B cell (primary cell): ENCODE results near the gene LDB3. TPM values are rescaled to one million over a fixed set of nuclear protein-coding genes. Genes with fewer than 3 reads are reported as not detected.

Experiments used
- ATAC-seq: fragments of 200-7000 bp; cut with Tn5 transposase; one replicate; pipeline ENCODE4 v1.10.0; 2021; ENCODE audit warnings: low read depth, mild to moderate bottlenecking, moderate number of reproducible peaks, moderate library complexity
- CTCF ChIA-PET: fragments of 350-600 bp; sonication (Branson Sonifier 250); formaldehyde crosslinking; loops from one replicate; lab custom pipeline; 2021; ENCODE audit warnings: antibody characterized with exemption, inconsistent platforms; lab: Charles Lee
- POLR2A ChIA-PET: fragments of 350-600 bp; sonication (Branson Sonifier 250); formaldehyde crosslinking; loops from one replicate; lab custom pipeline; 2021; ENCODE audit warnings: antibody characterized with exemption; lab: Charles Lee
- DNase-seq: peaks from one replicate; pipeline ENCODE4 v3.0.0; 2013
- H2AFZ ChIP-seq: 2 replicates; pipeline ENCODE4 v1.6.1; 2012; ENCODE audit warnings: mild to moderate bottlenecking, low read depth, low read length; ENCODE audit not compliant: insufficient read depth, poor library complexity, severe bottlenecking
- H3K27ac ChIP-seq, 2 donors: 1 replicate in 1 of 2; 2 replicates in 1 of 2; pipeline ENCODE4 v1.5.1; 2012 to 2013; ENCODE audit warnings: low read length in 2 of 2, mild to moderate bottlenecking in 2 of 2, moderate library complexity in 1 of 2
- H3K27me3 ChIP-seq, 4 experiments: fragments of 200-600 bp in 1 of 4; sonication (generic) in 1 of 4; replicated peaks in 1 of 4; 1 replicate in 2 of 4; 2 replicates in 2 of 4; pipeline versions ENCODE4 v1.6.1 to v1.7.0; 2013 to 2016; ENCODE audit warnings: low read length in 3 of 4, mild to moderate bottlenecking in 2 of 4, mixed read lengths in 1 of 4, moderate library complexity in 1 of 4; ENCODE audit not compliant: insufficient read depth in 4 of 4, control insufficient read depth in 3 of 4; ENCODE audit errors: control extremely low read depth in 1 of 4
- H3K36me3 ChIP-seq, 2 experiments: replicated peaks in 1 of 2; 1 replicate in 1 of 2; 2 replicates in 1 of 2; pipeline versions ENCODE4 v1.6.1 to v1.7.1; 2013; ENCODE audit warnings: low read length in 1 of 2; ENCODE audit not compliant: insufficient read depth in 2 of 2, control insufficient read depth in 1 of 2; ENCODE audit errors: control extremely low read depth in 1 of 2, extremely low read depth in 1 of 2
- H3K4me1 ChIP-seq, 2 donors: fragments of 200-600 bp in 1 of 2; sonication (generic) in 1 of 2; 1 replicate in 1 of 2; 2 replicates in 1 of 2; pipeline versions ENCODE4 v1.5.1 to v1.6.1; 2013 to 2017; ENCODE audit warnings: low read length in 2 of 2; ENCODE audit not compliant: control insufficient read depth in 2 of 2, insufficient read depth in 2 of 2
- H3K4me2 ChIP-seq: replicated peaks from 2 replicates; pipeline ENCODE3; 2012; ENCODE audit warnings: mild to moderate bottlenecking, low read depth, low read length; ENCODE audit not compliant: poor library complexity, severe bottlenecking
- H3K4me3 ChIP-seq, 5 experiments: fragments of 200-600 bp in 1 of 5; sonication (generic) in 1 of 5; 1 replicate in 3 of 5; 2 replicates in 2 of 5; pipeline versions ENCODE4 v1.5.1 to v1.7.0; 2011 to 2016; ENCODE audit warnings: low read length in 4 of 5, mild to moderate bottlenecking in 4 of 5, low read depth in 2 of 5, control low read depth in 1 of 5, moderate library complexity in 1 of 5; ENCODE audit not compliant: insufficient read depth in 1 of 5; ENCODE audit errors: control extremely low read depth in 1 of 5, extremely low read depth in 1 of 5
- H3K79me2 ChIP-seq: fragments of 200-600 bp; sonication (generic); one replicate; pipeline ENCODE4 v1.6.0; 2016; ENCODE audit warnings: low read length; ENCODE audit not compliant: control insufficient read depth, insufficient read depth
- H3K9ac ChIP-seq: fragments of 200-600 bp; sonication (generic); 2 replicates; pipeline ENCODE4 v1.6.1; 2017; ENCODE audit warnings: mild to moderate bottlenecking, low read length, moderate library complexity
- H3K9me3 ChIP-seq, 3 donors: one replicate each; pipeline versions ENCODE4 v1.6.1 to v1.7.1; 2013; ENCODE audit warnings: low read length in 2 of 3; ENCODE audit not compliant: control insufficient read depth in 2 of 3, insufficient read depth in 1 of 3; ENCODE audit errors: control extremely low read depth in 1 of 3
- H4K20me1 ChIP-seq: 2 replicates; pipeline ENCODE4 v1.6.0; 2012; ENCODE audit warnings: mild to moderate bottlenecking, low read length; ENCODE audit not compliant: insufficient read depth, control insufficient read depth, poor library complexity, severe bottlenecking
- H3K27ac Mint-ChIP-seq: one replicate; pipeline ENCODE4 v1.8.0; 2021; ENCODE audit warnings: mixed read lengths
- H3K27me3 Mint-ChIP-seq: one replicate; pipeline ENCODE4 v1.8.0; 2021; ENCODE audit warnings: mixed read lengths
- H3K4me1 Mint-ChIP-seq: one replicate; pipeline ENCODE4 v1.8.0; 2021; ENCODE audit warnings: mixed read lengths
- H3K4me3 Mint-ChIP-seq: one replicate; pipeline ENCODE4 v1.8.0; 2021; ENCODE audit warnings: mixed read lengths
- H3K9me3 Mint-ChIP-seq: one replicate; pipeline ENCODE4 v1.8.0; 2022; ENCODE audit warnings: mixed read lengths; ENCODE audit not compliant: insufficient read depth
- EZH2 ChIP-seq: IDR thresholded peaks from 2 replicates; pipeline ENCODE4 v1.6.1; 2012; ENCODE audit warnings: borderline replicate concordance, low read depth, mild to moderate bottlenecking, moderate library complexity, low read length; ENCODE audit not compliant: insufficient read depth, poor library complexity, severe bottlenecking
- WGBS: methylation state at CpG from one replicate; pipeline ENCODE4 v1.1.5; 2013; ENCODE audit warnings: missing lambda C conversion rate; ENCODE audit not compliant: insufficient coverage; 5-methylcytosine and 5-hydroxymethylcytosine counted together
- intact Hi-C: fragments of 100-400 bp; cut with micrococcal nuclease; formaldehyde crosslinking; loops from one replicate; pipeline ENCODE4 v1.10.0; 2022
- polyA minus RNA-seq: library from RNA; depleted of rRNA, polyadenylated mRNA; stranded (reverse); fragments of >200 nt; gene quantifications from 2 replicates; pipeline ENCODE4 v1.2.3, GENCODE V29; 2012
- polyA plus RNA-seq: library from polyadenylated mRNA; depleted of rRNA; stranded (reverse); fragments of >200 nt; gene quantifications from 2 replicates; pipeline ENCODE4 v1.2.3, GENCODE V29; 2012
- total RNA-seq, 2 donors: library from RNA; stranded (reverse); fragments of 120-200 nt in 1 of 2; gene quantifications; 1 replicate in 1 of 2; 2 replicates in 1 of 2; pipeline versions ENCODE4 v1.2.3 to v1.2.4, GENCODE V29; 2013 to 2022
- TF ChIP-seq, protein P1 (sequence below): fragments of 200-600 bp; IDR thresholded peaks from one replicate; pipeline ENCODE4 v1.8.0; 2022; ENCODE audit warnings: antibody characterized with exemption, mild to moderate bottlenecking

The LDB3 gene, protein sequence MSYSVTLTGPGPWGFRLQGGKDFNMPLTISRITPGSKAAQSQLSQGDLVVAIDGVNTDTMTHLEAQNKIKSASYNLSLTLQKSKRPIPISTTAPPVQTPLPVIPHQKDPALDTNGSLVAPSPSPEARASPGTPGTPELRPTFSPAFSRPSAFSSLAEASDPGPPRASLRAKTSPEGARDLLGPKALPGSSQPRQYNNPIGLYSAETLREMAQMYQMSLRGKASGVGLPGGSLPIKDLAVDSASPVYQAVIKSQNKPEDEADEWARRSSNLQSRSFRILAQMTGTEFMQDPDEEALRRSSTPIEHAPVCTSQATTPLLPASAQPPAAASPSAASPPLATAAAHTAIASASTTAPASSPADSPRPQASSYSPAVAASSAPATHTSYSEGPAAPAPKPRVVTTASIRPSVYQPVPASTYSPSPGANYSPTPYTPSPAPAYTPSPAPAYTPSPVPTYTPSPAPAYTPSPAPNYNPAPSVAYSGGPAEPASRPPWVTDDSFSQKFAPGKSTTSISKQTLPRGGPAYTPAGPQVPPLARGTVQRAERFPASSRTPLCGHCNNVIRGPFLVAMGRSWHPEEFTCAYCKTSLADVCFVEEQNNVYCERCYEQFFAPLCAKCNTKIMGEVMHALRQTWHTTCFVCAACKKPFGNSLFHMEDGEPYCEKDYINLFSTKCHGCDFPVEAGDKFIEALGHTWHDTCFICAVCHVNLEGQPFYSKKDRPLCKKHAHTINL
- total RNA-seq, result 0.07 TPM in 2 replicates
- 9.1 TPM for total RNA-seq (2013)
- 0.01 TPM in 1 of 2 replicates, not detected in the other for polyA plus RNA-seq
- polyA minus RNA-seq, result not detected in 2 replicates

DNA sequence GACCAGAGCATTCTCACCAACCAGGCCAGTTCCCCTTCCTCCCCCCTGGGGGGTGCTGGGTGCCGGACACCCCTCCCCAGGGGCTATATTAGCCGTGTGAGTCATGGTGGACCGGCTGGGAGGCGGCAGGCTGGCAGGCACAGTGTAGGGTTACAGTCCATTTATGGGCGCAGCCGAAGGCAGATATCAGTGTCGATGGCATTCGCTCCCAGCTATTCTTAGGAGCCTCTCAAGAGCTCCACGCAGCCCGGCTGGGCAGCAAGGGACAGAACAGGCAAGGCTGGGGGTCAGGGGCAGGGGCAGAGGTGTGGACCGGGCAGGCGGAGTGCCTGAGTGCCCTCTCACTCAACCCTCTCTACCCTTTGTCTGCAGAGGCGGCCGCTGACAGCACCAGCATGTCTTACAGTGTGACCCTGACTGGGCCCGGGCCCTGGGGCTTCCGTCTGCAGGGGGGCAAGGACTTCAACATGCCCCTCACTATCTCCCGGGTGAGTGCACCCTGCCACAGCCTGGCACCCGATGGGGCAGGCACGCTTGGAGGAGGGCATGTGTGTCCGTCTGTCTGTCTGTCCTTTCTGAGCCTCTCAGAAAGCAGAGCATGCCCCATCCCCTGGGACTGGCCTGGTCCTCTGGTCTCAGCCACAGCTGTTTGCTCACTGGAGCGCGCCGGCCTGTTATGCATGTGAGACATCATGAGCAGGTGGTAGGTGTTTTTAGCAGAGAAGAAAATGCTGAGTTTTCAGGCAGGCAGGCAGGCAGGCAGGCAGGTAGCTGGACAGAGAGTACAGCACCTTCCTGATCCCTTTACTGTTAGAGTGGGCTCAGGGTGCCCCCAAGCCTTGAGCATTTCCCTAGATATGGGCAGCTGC, at the start of gene LDB3:
TSS of gene LDB3 (plus strand) at position 215 of the 869 bp plus-strand sequence. CDS start at position 396, 181 bp downstream.
- Mint-ChIP-seq H3K4me1 (peaks cover 6% of the 10 kb centered on the region), H3K9me3 (no peaks in the 10 kb centered on the region), H3K4me3 (no peak within 1 kb of the TSS), H3K27ac (no peak within 1 kb of the TSS), H3K27me3 (no peaks in the 10 kb centered on the region)
- Histone ChIP-seq H3K79me2 (no peaks in the 10 kb centered on the region), H3K4me1 (peaks cover 0 to 5% of the 10 kb centered on the region in 2 donors), H3K9me3 (no peaks in the 10 kb centered on the region), H3K4me3 (no peak within 1 kb of the TSS), H3K27me3 (peaks cover 0 to 3% (median 0%) of the 10 kb centered on the region in 4 experiments), H3K9ac (no peak within 1 kb of the TSS), H4K20me1 (no peaks in the 10 kb centered on the region), H3K27ac (no peak within 1 kb of the TSS), H3K36me3 (no peaks in the 10 kb centered on the region), H2AFZ (no peak within 1 kb of the TSS), H3K4me2 (no peak within 1 kb of the TSS)
- DNase-seq (no peak), ATAC-seq (no peak)
- intact Hi-C loops, result no loop called here
- CTCF ChIA-PET, result no interaction called here
- POLR2A ChIA-PET, result no interaction called here
- no peak for TF ChIP-seq EZH2
- TF ChIP-seq, protein P1, sequence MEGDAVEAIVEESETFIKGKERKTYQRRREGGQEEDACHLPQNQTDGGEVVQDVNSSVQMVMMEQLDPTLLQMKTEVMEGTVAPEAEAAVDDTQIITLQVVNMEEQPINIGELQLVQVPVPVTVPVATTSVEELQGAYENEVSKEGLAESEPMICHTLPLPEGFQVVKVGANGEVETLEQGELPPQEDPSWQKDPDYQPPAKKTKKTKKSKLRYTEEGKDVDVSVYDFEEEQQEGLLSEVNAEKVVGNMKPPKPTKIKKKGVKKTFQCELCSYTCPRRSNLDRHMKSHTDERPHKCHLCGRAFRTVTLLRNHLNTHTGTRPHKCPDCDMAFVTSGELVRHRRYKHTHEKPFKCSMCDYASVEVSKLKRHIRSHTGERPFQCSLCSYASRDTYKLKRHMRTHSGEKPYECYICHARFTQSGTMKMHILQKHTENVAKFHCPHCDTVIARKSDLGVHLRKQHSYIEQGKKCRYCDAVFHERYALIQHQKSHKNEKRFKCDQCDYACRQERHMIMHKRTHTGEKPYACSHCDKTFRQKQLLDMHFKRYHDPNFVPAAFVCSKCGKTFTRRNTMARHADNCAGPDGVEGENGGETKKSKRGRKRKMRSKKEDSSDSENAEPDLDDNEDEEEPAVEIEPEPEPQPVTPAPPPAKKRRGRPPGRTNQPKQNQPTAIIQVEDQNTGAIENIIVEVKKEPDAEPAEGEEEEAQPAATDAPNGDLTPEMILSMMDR, result no peak
- WGBS, result 51% methylated on average over 20 of the region's 23 CpGs
